ENCODE measurements around the gene MAML3.

The MAML3 gene

DNA sequence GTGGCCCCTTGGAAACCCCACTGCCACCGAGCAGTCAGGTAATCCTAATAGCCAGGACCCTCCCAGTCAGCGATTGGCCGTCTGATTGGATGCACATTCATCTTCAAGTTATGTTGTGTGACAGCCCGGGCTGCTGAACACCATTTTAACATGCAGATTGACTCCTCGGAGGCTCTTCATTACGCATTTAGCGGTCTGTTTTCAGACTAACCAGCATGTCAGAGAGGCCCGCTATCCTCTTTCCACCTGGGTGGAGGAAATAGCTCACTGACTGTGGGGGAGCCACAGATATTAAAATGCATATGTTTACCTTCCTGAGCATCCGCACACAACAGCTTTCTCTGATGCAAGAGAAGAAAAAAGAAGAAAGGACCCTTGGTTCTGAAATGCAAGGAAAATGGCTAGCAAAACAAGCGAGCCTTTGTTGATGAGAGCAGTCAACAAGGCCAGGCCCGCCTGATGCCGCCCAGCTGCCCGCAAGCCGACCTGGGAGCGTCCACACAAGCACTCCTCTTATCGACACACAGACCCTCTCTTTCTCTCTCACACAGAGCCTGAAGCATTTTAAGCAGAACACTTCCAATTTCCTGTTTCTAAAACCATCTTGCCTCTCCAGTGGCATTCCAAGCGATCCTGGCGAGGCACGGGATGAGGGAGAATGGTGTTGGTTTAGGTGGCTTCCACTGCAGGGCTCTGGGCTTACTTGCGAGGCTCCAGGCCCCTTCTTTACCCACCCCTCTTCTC lies 370.1 kb downstream of the MAML3 start:
- Histone ChIP-seq H3K36me3 (ENCODE audit: low read depth) (no peaks in the 10 kb centered on the region), H3K27me3 (ENCODE audit: insufficient read depth, poor library complexity, severe bottlenecking) (no peaks in the 10 kb centered on the region), H3K4me1 (ENCODE audit: insufficient read depth, poor library complexity, severe bottlenecking) (no peaks in the 10 kb centered on the region), H3K9me3 (ENCODE audit: severe bottlenecking) (no peaks in the 10 kb centered on the region), H3K27ac (ENCODE audit: poor library complexity, severe bottlenecking) (no peak overlapping the region), H3K4me3 (ENCODE audit: severe bottlenecking) (no peak overlapping the region)
- TF ChIP-seq, protein P1, sequence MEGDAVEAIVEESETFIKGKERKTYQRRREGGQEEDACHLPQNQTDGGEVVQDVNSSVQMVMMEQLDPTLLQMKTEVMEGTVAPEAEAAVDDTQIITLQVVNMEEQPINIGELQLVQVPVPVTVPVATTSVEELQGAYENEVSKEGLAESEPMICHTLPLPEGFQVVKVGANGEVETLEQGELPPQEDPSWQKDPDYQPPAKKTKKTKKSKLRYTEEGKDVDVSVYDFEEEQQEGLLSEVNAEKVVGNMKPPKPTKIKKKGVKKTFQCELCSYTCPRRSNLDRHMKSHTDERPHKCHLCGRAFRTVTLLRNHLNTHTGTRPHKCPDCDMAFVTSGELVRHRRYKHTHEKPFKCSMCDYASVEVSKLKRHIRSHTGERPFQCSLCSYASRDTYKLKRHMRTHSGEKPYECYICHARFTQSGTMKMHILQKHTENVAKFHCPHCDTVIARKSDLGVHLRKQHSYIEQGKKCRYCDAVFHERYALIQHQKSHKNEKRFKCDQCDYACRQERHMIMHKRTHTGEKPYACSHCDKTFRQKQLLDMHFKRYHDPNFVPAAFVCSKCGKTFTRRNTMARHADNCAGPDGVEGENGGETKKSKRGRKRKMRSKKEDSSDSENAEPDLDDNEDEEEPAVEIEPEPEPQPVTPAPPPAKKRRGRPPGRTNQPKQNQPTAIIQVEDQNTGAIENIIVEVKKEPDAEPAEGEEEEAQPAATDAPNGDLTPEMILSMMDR (IDR thresholded peaks at IDR 0.05; ENCODE audit: poor library complexity, severe bottlenecking) = no peak
- no peak for ATAC-seq (ENCODE audit: low read depth)
- DNase-seq (ENCODE audit: low spot score) = no peak

DNA sequence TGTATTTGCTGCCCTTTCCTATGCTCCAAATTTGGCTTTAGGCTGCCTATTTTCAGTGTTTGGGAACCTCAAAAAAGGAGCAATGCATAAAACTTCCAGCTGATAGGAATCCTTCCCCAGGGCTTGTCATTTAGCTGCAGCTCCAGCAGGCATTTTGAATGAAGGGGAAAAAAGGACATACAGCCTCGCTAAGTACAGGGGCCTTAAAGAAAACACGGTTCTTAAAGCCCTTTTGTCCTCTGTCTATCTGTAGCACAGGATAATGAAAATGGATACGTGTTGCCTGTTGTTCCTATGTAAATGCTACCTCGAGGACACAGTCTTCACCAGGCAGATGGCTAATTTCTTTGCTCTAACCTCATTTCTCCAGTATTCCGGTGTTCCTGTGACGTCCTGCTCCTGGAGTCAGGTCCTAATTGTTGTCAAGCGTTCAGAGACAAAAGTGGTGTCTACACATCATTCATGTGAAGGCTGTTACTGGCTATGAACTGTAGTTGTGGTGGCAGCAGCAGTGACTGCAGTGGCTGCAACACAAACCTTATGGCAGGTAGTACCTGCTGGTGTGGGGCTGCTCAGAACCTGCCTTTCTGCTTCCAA lies 371.0 kb downstream of the MAML3 start:
- DNase-seq (ENCODE audit: low spot score) (no peak), ATAC-seq (ENCODE audit: low read depth) (no peak)
- Histone ChIP-seq H3K36me3 (ENCODE audit: low read depth) (no peaks in the 10 kb centered on the region), H3K27me3 (ENCODE audit: insufficient read depth, poor library complexity, severe bottlenecking) (no peaks in the 10 kb centered on the region), H3K27ac (ENCODE audit: poor library complexity, severe bottlenecking) (no peak overlapping the region), H3K4me1 (ENCODE audit: insufficient read depth, poor library complexity, severe bottlenecking) (no peaks in the 10 kb centered on the region), H3K4me3 (ENCODE audit: severe bottlenecking) (no peak overlapping the region), H3K9me3 (ENCODE audit: severe bottlenecking) (no peaks in the 10 kb centered on the region)
- TF ChIP-seq, protein P1 (IDR thresholded peaks at IDR 0.05; ENCODE audit: poor library complexity, severe bottlenecking) = no peak

DNA sequence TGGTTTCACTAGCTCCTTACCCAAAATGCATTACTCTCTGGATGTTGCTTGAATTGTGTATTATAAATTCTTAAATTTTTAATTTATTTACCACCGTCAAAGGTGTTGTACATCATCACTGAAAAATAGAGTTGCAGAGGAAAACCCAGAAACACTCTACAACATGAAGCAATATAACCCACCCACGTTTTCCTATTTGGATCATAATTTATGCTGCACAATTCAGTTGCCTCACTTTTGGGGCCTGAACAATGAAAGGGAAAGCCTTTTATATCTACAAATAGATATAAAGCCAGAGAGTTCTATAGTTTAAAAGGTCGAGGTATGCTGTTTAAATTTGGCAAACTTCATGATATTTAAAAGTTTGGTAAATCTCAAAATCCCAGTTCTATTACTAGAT lies 372.9 kb downstream of the MAML3 start:
- ATAC-seq (ENCODE audit: low read depth) = no peak
- Histone ChIP-seq H3K4me1 (ENCODE audit: insufficient read depth, poor library complexity, severe bottlenecking) (no peaks in the 10 kb centered on the region), H3K4me3 (ENCODE audit: severe bottlenecking) (no peak overlapping the region), H3K27ac (ENCODE audit: poor library complexity, severe bottlenecking) (no peak overlapping the region), H3K36me3 (ENCODE audit: low read depth) (no peaks in the 10 kb centered on the region), H3K27me3 (ENCODE audit: insufficient read depth, poor library complexity, severe bottlenecking) (no peaks in the 10 kb centered on the region), H3K9me3 (ENCODE audit: severe bottlenecking) (no peaks in the 10 kb centered on the region)
- no peak for DNase-seq (ENCODE audit: low spot score)
- TF ChIP-seq, protein P1 (IDR thresholded peaks at IDR 0.05; ENCODE audit: poor library complexity, severe bottlenecking) = no peak

DNA sequence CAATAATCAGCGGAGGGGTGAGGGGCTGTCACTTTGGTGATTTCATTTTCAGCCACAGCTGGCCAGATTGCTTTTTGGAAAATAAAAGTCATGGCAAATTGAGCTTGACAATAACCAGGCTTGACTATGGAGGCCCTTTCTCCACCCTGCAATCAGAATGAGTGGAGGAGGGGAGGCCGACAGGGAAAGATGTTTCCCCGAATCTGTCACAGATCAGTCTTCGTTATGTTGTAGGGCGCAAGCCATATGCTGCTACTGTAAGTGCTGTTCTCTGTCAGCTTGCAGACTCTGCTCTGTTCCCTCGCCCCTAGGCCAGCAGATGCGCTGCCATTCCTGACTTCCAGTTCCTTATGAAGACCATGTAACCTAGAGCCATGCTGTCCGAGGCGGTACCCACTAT lies 374.3 kb downstream of the MAML3 start:
- ATAC-seq (ENCODE audit: low read depth) (no peak), DNase-seq (ENCODE audit: low spot score) (no peak)
- no peaks in the 10 kb centered on the region for H3K4me1 ChIP-seq (ENCODE audit: insufficient read depth, poor library complexity, severe bottlenecking)
- TF ChIP-seq, protein P1 (IDR thresholded peaks at IDR 0.05; ENCODE audit: poor library complexity, severe bottlenecking) = no peak
- H3K36me3 ChIP-seq (ENCODE audit: low read depth) = no peaks in the 10 kb centered on the region
- H3K27me3 ChIP-seq (ENCODE audit: insufficient read depth, poor library complexity, severe bottlenecking) = no peaks in the 10 kb centered on the region
- H3K4me3 ChIP-seq (ENCODE audit: severe bottlenecking) = no peak overlapping the region
- H3K27ac ChIP-seq (ENCODE audit: poor library complexity, severe bottlenecking) = no peak overlapping the region
- H3K9me3 ChIP-seq (ENCODE audit: severe bottlenecking) = no peaks in the 10 kb centered on the region

DNA sequence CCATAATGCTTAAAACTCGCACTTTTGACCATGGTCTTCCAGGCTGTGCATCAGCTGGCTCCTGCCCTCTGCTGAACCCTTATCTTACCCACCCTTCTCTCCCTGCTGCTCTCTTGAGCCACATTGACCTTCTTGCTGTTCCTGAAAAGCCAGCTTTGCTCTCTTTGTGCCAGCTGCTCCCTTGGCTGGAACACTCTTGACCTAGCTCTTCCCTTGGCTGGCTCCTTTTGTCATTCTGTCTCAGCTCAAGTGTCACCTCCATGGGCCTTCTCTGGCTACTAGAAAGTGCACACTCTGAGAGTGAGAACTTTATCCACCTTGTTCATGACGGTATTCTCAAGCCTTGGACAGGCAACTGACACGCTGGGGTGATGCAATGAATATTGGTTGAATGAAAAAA lies 376.2 kb downstream of the MAML3 start:
- H3K27me3 ChIP-seq (ENCODE audit: insufficient read depth, poor library complexity, severe bottlenecking) = no peaks in the 10 kb centered on the region
- ATAC-seq (ENCODE audit: low read depth) (no peak), DNase-seq (ENCODE audit: low spot score) (no peak)
- no peak overlapping the region for H3K27ac ChIP-seq (ENCODE audit: poor library complexity, severe bottlenecking)
- no peaks in the 10 kb centered on the region for H3K36me3 ChIP-seq (ENCODE audit: low read depth)
- no peaks in the 10 kb centered on the region for H3K9me3 ChIP-seq (ENCODE audit: severe bottlenecking)
- H3K4me1 ChIP-seq (ENCODE audit: insufficient read depth, poor library complexity, severe bottlenecking) = no peaks in the 10 kb centered on the region
- TF ChIP-seq, protein P1 (IDR thresholded peaks at IDR 0.05; ENCODE audit: poor library complexity, severe bottlenecking) = no peak
- no peak overlapping the region for H3K4me3 ChIP-seq (ENCODE audit: severe bottlenecking)

Data from RWPE2 (cell line).